ENCODE data around the gene CDK2AP2. TPM values are rescaled to one million over a fixed set of nuclear protein-coding genes. Genes with fewer than 3 reads are reported as not detected.

The CDK2AP2 gene
- total and polyA plus RNA-seq, 2 of the 8 experiments (the other 6 are each of a cell fraction or from before 2014, with no cell fraction given) = 49.6 to 65.1 TPM

DNA sequence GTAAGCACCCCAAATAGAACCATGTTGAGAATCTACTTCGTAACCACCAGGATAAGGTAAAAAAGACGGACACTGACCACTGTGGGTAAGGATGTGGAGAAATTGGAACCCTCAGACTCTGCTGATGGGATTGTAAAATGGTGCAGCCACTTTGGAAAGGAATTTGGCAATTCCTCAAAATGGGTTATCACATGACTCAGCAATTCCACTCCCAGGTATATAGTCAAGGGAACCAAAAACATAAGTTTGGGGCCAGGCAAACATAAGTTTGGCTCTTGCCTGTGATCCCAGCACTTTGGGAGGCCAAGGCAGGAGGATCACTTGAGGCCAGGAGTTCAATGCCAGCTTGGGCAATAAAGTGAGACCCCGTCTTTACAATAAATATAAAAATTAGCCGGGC lies 20.4 kb upstream of the CDK2AP2 start:
- CTCF ChIA-PET (ENCODE audit: partially characterized antibody) = no interaction called here
- no peak overlapping the region for H2BK5ac ChIP-seq (ENCODE audit: low read depth, low read length)
- no peak overlapping the region for H2BK15ac ChIP-seq (ENCODE audit: low read length)
- no peak overlapping the region for H2AK5ac ChIP-seq (ENCODE audit: low read depth, low read length)
- no peak overlapping the region for H3K18ac ChIP-seq (ENCODE audit: extremely low read depth, low read length)
- TF ChIP-seq KDM1A (IDR thresholded peaks at IDR 0.05; ENCODE audit: borderline replicate concordance, low read length) = no peak
- no peak for TF ChIP-seq ZNF274 (IDR thresholded peaks at IDR 0.05; ENCODE audit: borderline replicate concordance, extremely low read depth, low read length)
- TF ChIP-seq SP1 (IDR thresholded peaks at IDR 0.05; ENCODE audit: low read depth, low read length) = no peak
- no peak for TF ChIP-seq JUN (IDR thresholded peaks at IDR 0.05; ENCODE audit: low read depth, low read length)
- TF ChIP-seq RNF2 (IDR thresholded peaks at IDR 0.05; ENCODE audit: borderline replicate concordance, low read depth, low read length, missing control alignments, poor library complexity, severe bottlenecking) = no peak
- peaks cover 7% of the 10 kb centered on the region; the same call in 1 of the 2 replicates for H3K23me2 ChIP-seq (ENCODE audit: low read depth, low read length)
- no peak overlapping the region for H3K23ac ChIP-seq (ENCODE audit: insufficient read length)
- no peak overlapping the region for H4K5ac ChIP-seq (ENCODE audit: insufficient read length, low read depth, low read length)
- H4K20me1 ChIP-seq (replicated peaks in 1 of 2; ENCODE audit: control insufficient read depth in 1 of 2, insufficient read depth in 2 of 2, low read length in 2 of 2) = no peaks in the 10 kb centered on the region
- no peaks in the 10 kb centered on the region for H3K79me2 ChIP-seq (ENCODE audit: control insufficient read depth in 1 of 2, insufficient read depth in 2 of 2, low read length in 2 of 2)
- no peak overlapping the region for H2BK120ac ChIP-seq (replicated peaks; ENCODE audit: low read depth, low read length)
- FAIRE-seq (no peak), DNase-seq (ENCODE audit: low read depth in 1 of 2, low spot score in 2 of 2) (no peak)
- no peak overlapping the region for H2AFZ ChIP-seq (ENCODE audit: low read length)
- no peak overlapping the region for H3K27ac ChIP-seq (ENCODE audit: low read depth, low read length)
- no peaks in the 10 kb centered on the region for H3K79me1 ChIP-seq (ENCODE audit: low read depth, low read length)
- H2BK20ac ChIP-seq (ENCODE audit: low read length) = no peak overlapping the region
- WGBS, 2 experiments (ENCODE audit: extremely low coverage in 1 of 2, insufficient coverage in 1 of 2, insufficient read length in 1 of 2, insufficient replicate concordance in 2 of 2, low coverage in 1 of 2, low lambda C conversion rate in 2 of 2, missing lambda C conversion rate in 1 of 2) = 88% methylated on average over 4 of the region's 4 CpGs; no CpG with 5 or more reads in 1 of the 2 experiments
- no peak overlapping the region for H4K8ac ChIP-seq (ENCODE audit: extremely low read depth, insufficient read depth, low read length)
- no peak overlapping the region for H4K91ac ChIP-seq (replicated peaks; ENCODE audit: insufficient read length, low read length)
- no peak overlapping the region for H3K4me3 ChIP-seq (ENCODE audit: extremely low read depth in 1 of 4, insufficient read depth in 2 of 4, low read depth in 3 of 4, low read length in 4 of 4)
- H3K14ac ChIP-seq (ENCODE audit: insufficient read length) = no peak overlapping the region
- peaks cover 6 to 11% of the 10 kb centered on the region in 2 experiments for H3K9me3 ChIP-seq (ENCODE audit: insufficient read depth in 2 of 2, low read depth in 1 of 2, low read length in 1 of 2)
- no peaks in the 10 kb centered on the region for H3K27me3 ChIP-seq (replicated peaks in 1 of 4; ENCODE audit: control insufficient read depth in 3 of 4, extremely low read depth in 1 of 4, insufficient read depth in 3 of 4, low read length in 3 of 4)
- H3K4me1 ChIP-seq (replicated peaks in 1 of 4; ENCODE audit: control insufficient read depth in 3 of 4, insufficient read depth in 4 of 4, low read length in 3 of 4) = no peaks in the 10 kb centered on the region; a peak in 1 of 7 replicates
- no peak overlapping the region for H3K56ac ChIP-seq (replicated peaks; ENCODE audit: insufficient read length, low read depth, low read length)
- no peak overlapping the region for H3K4ac ChIP-seq (replicated peaks; ENCODE audit: insufficient read length, low read depth, low read length)
- H2BK12ac ChIP-seq (ENCODE audit: low read depth, low read length) = no peak overlapping the region
- POLR2A ChIA-PET (ENCODE audit: partially characterized antibody) = no interaction called here
- H3K4me2 ChIP-seq (ENCODE audit: insufficient read depth in 1 of 2, low read depth in 2 of 2, low read length in 2 of 2) = no peak overlapping the region
- no peak overlapping the region for H3K9ac ChIP-seq (replicated peaks in 1 of 4; ENCODE audit: extremely low read depth in 1 of 4, low read depth in 3 of 4, low read length in 3 of 4)
- no peaks in the 10 kb centered on the region for H3K36me3 ChIP-seq (ENCODE audit: control insufficient read depth in 2 of 4, insufficient read depth in 4 of 4, low read length in 3 of 4)
